Activated naive CD4-positive, alpha-beta T cell treated with anti-CD3 and anti-CD28 coated beads for 36 hours (primary cell): Measurements from ENCODE around the gene EMILIN2. TPM values are rescaled to one million over a fixed set of nuclear protein-coding genes. Genes with fewer than 3 reads are reported as not detected.

Experiments
- CTCF ChIA-PET: fragments of 350-600 bp; sonication (Branson Sonifier 250); formaldehyde crosslinking; loops from one replicate; lab custom pipeline; 2021; ENCODE audit warnings: antibody characterized with exemption; lab: Charles Lee
- DNase-seq: peaks from one replicate; pipeline ENCODE4 v3.0.0-alpha.2; 2020
- H3K27ac Mint-ChIP-seq: one replicate; pipeline ENCODE4 v1.8.0; 2021; ENCODE audit warnings: mild to moderate bottlenecking, mixed read lengths
- H3K27me3 Mint-ChIP-seq: one replicate; pipeline ENCODE4 v1.8.0; 2021; ENCODE audit warnings: low read depth, mixed read lengths
- H3K36me3 Mint-ChIP-seq: one replicate; pipeline ENCODE4 v1.8.0; 2021; ENCODE audit warnings: low read depth, mixed read lengths
- H3K4me1 Mint-ChIP-seq: one replicate; pipeline ENCODE4 v1.8.0; 2021; ENCODE audit warnings: low read depth, mixed read lengths
- H3K4me3 Mint-ChIP-seq: one replicate; pipeline ENCODE4 v1.8.0; 2021; ENCODE audit warnings: mild to moderate bottlenecking, moderate library complexity, mixed read lengths
- H3K9me3 Mint-ChIP-seq: one replicate; pipeline ENCODE4 v1.8.0; 2021; ENCODE audit warnings: mixed read lengths
- intact Hi-C: fragments of 100-400 bp; cut with micrococcal nuclease; formaldehyde crosslinking; loops from one replicate; pipeline ENCODE4 v1.15.1; 2023
- total RNA-seq, 2 experiments: library from RNA; stranded (reverse); gene quantifications; one replicate each; pipeline ENCODE4 v1.2.3, GENCODE V29; 2021

EMILIN2 gene
- total RNA-seq, 2 experiments from 2014 or later, result 12.2 to 13.2 TPM

DNA sequence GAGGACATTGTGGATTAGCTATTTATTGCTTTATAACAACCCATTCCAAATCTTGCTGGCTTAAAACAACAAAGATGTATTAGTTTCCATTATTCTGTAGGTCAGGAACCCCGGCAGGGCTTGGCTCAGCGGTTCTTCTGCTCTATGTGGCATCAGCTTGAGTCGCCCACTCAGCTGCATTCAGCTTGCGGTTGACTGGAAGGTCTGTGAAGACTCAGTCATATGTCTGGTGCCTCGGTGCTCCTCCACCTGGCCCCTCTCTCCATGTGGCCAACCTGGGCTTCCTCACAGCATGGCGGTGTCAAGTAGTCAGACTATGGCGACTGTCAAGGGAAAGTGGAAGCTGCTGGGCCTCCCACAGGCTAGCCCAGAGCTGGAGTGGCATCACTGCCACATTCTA lies 48.6 kb downstream of the EMILIN2 start:
- intact Hi-C loops, result no loop called here
- H3K27ac Mint-ChIP-seq, result no peak overlapping the region
- H3K4me3 Mint-ChIP-seq, result no peak overlapping the region
- peaks cover 3% of the 10 kb centered on the region for H3K36me3 Mint-ChIP-seq
- DNase-seq, result no peak
- CTCF ChIA-PET, result interaction anchor here (1.1 to 1.7 kb wide), 3 partner anchors 10 to 13 kb away, joined by 3 read pairs; no protein-coding TSS in a partner anchor
- H3K4me1 Mint-ChIP-seq, result peaks cover 32% of the 10 kb centered on the region
- H3K9me3 Mint-ChIP-seq, result peaks cover 7% of the 10 kb centered on the region
- H3K27me3 Mint-ChIP-seq, result no peaks in the 10 kb centered on the region

DNA sequence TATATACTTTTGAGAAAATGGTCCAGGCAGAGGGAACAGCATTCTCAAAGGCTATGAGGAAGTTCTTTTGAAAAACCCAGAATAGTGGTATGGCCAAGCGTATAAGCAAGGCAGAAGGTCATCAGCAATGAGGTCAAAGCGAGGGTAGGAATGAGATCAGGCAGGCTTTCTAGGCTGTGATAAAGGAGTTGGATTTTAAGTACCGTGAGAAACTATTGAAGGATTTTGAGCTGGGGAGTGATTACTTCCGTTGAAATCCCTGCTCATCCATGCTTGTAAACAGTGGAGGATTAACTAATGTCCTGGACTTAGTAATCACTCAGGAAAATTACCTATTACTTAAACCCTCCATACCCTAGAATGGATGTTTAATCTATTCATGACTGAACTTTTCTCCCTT lies 50.2 kb downstream of the EMILIN2 start:
- no peaks in the 10 kb centered on the region for H3K27me3 Mint-ChIP-seq
- no peak for DNase-seq
- intact Hi-C loops, result no loop called here
- H3K9me3 Mint-ChIP-seq, result peaks cover 7% of the 10 kb centered on the region
- H3K4me3 Mint-ChIP-seq, result no peak overlapping the region
- peaks cover 16% of the 10 kb centered on the region for H3K4me1 Mint-ChIP-seq
- no peak overlapping the region for H3K27ac Mint-ChIP-seq
- CTCF ChIA-PET, result no interaction called here
- H3K36me3 Mint-ChIP-seq, result peaks cover 3% of the 10 kb centered on the region

DNA sequence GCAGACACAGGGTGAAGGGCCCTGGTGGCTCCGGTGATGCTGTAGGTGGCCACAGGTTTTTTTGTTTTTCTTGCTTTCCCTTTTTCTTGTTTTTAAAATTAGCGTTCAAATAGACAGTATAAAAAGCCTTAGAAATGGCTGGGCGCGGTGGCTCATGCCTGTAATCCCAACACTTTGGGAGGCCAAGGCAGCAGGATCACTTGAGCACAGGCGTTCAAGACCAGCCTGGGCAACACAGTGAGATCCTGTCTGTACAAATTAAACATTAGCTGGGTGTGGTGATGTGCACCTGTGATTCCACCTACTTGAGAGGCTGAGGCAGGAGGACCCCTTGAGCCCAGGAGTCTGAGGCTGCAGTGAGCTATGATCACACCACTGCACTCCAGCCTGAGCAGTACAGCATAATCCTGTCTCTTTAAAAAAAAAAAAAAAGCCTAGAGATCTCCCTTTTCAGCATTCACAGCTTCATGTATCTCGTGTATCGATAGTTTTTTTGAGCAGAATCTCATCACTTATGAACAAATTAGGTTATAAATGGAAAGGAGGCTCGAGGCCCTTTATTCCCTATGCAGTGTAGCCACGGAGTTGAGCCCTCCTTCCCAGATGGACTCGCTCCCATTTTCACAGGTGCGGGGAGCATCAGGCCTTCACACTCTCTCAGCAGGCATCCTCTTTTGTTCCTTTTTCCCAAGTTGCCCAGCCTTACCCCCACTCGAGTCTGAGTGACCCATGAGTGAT lies 50.8 kb downstream of the EMILIN2 start:
- H3K36me3 Mint-ChIP-seq, result peaks cover 3% of the 10 kb centered on the region
- no peak for DNase-seq
- H3K4me3 Mint-ChIP-seq, result no peak overlapping the region
- intact Hi-C loops, result no loop called here
- H3K4me1 Mint-ChIP-seq, result peaks cover 13% of the 10 kb centered on the region
- CTCF ChIA-PET, result no interaction called here
- H3K27ac Mint-ChIP-seq, result no peak overlapping the region
- H3K9me3 Mint-ChIP-seq, result peaks cover 7% of the 10 kb centered on the region
- H3K27me3 Mint-ChIP-seq, result no peaks in the 10 kb centered on the region

DNA sequence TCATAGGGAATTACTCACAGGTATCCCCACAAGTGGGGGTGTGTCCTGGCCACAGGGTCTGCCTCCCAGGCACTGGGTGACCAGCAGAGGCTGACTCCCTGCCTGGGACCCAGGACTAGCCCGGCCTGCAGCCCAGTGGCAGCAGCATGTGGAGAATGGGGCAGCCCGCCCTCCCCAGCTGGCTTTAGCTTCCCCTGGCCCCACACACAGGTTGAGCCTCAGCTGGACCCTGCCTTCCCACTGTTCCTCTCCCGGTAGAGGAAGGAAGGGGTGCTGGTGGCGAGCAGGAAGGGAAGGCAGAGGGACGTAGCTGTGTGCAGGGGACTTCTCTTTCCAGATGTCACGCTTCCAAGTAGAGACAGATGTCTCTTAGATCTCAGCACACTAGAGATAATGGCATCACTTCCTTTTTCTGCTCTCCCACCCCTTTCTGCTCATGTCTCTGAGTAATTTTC lies 51.4 kb downstream of the EMILIN2 start:
- H3K4me3 Mint-ChIP-seq, result no peak overlapping the region
- H3K9me3 Mint-ChIP-seq, result peaks cover 7% of the 10 kb centered on the region
- no peak for DNase-seq
- CTCF ChIA-PET, result interaction anchor here (1.2 kb wide), 1 partner anchor 96 kb away, joined by 3 read pairs; no protein-coding TSS in a partner anchor
- no peaks in the 10 kb centered on the region for H3K27me3 Mint-ChIP-seq
- no peak overlapping the region for H3K27ac Mint-ChIP-seq
- intact Hi-C loops, result no loop called here
- H3K4me1 Mint-ChIP-seq, result peaks cover 9% of the 10 kb centered on the region
- H3K36me3 Mint-ChIP-seq, result peaks cover 3% of the 10 kb centered on the region

DNA sequence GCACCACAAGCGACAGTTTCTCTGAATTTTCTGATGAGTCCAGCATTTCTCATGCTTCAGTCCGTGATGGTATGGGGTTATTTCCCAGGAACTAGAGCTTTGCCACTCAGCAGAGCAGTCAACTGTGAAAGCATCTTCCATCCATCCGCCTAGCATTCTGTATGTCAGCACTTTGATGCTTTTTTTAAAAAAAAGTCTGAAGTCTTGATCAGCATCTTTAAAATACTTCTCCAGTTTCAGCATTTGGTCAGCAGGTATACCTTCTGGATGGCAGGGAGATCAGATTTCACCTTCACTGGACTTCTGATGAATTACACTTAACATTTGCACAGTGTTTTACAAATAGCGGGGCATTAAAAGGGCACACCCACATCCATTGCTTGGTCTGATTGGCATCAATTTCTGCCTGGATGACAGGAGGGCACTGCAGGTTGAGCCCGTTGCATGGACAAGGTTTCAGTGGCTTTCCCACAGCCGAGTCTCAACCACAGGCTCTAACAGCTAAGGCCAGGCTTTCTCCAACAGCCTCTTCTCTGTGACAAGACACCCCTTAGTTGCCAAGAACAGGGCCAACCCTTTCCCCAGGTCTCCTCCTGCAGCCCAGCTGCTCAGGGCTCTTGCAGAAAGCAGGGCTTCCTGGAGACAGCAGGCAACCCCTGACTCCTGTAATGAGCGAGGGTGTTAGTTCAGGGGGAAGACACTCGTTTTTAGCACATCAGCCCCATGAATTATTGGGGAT lies 54.0 kb downstream of the EMILIN2 start:
- intact Hi-C loops, result no loop called here
- Mint-ChIP-seq H3K27me3 (no peaks in the 10 kb centered on the region), H3K4me3 (no peak overlapping the region), H3K9me3 (no peaks in the 10 kb centered on the region), H3K27ac (no peak overlapping the region), H3K4me1 (peaks cover 9% of the 10 kb centered on the region), H3K36me3 (no peaks in the 10 kb centered on the region)
- no peak for DNase-seq
- CTCF ChIA-PET, result interaction anchor here (1.4 kb wide), 1 partner anchor 17 kb away, joined by 3 read pairs; no protein-coding TSS in a partner anchor

DNA sequence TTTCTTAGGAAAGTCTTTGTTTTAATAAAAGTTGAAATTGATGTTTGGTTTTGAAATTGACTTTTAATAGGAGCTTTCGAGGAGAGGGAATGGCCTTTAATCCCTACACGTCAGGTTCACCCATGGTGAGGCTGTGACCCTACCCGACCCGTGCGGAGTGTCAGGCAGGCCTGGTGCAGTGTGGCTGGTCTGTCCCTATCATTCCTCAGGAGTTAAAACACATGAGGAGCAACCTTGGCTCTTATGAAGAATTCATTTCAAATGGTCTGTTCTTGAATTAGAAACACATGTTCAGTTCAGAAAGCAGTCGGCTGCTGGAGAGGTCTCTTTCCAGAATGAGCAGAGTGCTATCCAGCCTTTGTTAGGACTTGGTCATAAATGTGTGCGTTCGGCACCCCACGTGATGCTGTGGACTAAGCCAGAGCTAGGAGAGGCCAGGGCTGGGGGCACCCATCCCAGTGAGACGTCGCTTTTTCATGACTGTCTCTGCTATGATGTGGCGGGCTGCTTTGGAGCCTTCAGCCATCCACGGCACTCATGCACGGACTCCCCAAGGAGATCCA lies 54.7 kb downstream of the EMILIN2 start:
- CTCF ChIA-PET, result no interaction called here
- H3K4me3 Mint-ChIP-seq, result no peak overlapping the region
- H3K36me3 Mint-ChIP-seq, result no peaks in the 10 kb centered on the region

DNA sequence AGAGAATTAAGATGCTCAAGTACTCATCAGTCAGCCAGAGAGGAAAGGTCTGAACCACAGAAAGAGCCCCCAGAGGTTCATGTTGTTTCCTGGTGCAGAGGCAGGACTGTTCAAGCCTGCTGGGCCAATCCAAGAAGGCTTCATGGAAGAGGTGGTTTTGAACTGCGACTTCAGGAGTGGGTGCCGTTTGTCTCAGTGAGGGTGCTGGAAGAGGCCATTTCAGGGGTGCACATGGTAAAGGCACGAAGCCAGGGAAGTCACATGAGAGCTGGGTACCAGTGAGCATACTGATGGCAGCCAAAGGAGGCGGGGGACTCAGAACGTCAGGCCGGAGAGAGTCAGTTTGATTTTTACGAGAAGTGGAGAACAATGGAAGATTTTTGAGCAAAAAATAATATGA lies 55.5 kb downstream of the EMILIN2 start:
- Mint-ChIP-seq H3K27me3 (no peaks in the 10 kb centered on the region), H3K4me1 (peaks cover 12% of the 10 kb centered on the region), H3K9me3 (no peaks in the 10 kb centered on the region), H3K27ac (no peak overlapping the region), H3K36me3 (no peaks in the 10 kb centered on the region), H3K4me3 (no peak overlapping the region)
- intact Hi-C loops, result no loop called here
- CTCF ChIA-PET, result no interaction called here
- DNase-seq, result no peak

More for the DNA sequence above, 54.7 kb downstream of the EMILIN2 start:
- no peaks in the 10 kb centered on the region for H3K27me3 Mint-ChIP-seq
- no peak for DNase-seq
- peaks cover 9% of the 10 kb centered on the region for H3K4me1 Mint-ChIP-seq
- no peak overlapping the region for H3K27ac Mint-ChIP-seq
- intact Hi-C loops, result no loop called here
- no peaks in the 10 kb centered on the region for H3K9me3 Mint-ChIP-seq

DNA sequence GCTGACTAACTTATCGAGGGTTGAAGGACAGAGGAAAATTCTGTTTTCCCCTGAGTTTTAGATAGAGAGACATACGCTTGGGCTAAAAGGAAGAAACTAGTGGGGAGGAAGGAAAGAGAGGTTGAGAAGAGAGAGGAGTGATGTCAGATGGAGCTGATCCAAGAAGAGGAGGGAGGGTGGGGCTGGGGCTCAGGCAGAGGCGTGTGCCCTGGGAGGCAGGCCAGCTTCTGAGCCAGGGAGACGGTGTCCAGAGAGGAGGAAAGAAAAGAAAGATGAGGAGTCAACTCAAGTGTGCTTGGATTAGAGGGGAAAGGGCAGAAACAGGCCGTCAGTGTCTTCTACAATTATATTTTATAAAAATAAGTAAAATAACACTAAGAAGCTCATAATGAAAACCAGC lies 56.2 kb downstream of the EMILIN2 start:
- no peak overlapping the region for H3K4me3 Mint-ChIP-seq
- intact Hi-C loops, result no loop called here
- no peaks in the 10 kb centered on the region for H3K9me3 Mint-ChIP-seq
- no peaks in the 10 kb centered on the region for H3K27me3 Mint-ChIP-seq
- no peak for DNase-seq
- H3K4me1 Mint-ChIP-seq, result peaks cover 12% of the 10 kb centered on the region
- no peak overlapping the region for H3K27ac Mint-ChIP-seq
- no peaks in the 10 kb centered on the region for H3K36me3 Mint-ChIP-seq
- CTCF ChIA-PET, result interaction anchor here (0.8 kb wide), 1 partner anchor 226 kb away, joined by 4 read pairs; no protein-coding TSS in a partner anchor

DNA sequence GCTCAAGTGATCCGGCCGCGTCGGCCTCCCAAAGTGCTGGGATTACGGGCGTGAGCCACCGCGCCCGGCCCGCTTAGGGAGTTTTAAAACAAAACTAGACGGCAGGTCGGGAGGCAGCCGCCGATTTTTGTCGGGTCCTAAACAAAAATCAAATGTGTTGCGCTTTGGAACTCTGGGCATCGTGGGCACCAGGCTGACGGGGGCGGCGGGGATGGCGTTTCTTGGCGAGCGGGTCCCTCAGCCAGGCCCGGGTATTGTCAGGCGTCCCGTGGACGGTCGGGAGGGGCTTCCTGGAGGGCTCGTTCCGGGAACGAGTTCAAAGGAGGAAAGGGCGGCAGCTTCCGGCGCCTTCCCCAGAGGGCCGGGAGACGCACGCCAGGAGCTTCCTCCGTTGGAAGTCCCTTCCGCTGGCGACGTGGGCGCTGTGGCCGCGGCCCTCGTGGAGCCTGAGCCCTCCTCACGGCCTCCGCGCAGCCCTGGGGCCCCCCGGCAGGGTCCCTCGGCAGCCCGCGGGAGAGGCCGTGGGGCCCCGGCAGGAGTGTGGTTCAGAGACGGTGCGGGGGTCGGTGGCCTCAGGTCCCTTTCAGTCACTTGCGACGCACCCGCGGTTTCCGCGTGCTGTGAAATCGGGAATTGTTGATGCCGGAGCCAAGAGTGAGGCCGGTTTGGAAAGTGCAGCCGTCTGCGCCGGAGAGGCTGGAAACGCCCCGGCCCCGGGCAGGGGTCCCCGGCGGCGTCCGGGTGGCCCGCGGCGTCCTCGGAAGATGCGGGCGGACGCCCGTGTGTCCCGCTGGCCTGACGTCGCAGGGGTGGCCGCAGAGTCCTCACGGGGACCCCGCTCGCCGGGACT lies 59.3 kb downstream of the EMILIN2 start:
- Mint-ChIP-seq H3K4me1 (peaks cover 12% of the 10 kb centered on the region), H3K27me3 (no peaks in the 10 kb centered on the region), H3K4me3 (peak overlapping the region; percentile 81), H3K36me3 (peaks cover 7% of the 10 kb centered on the region), H3K9me3 (no peaks in the 10 kb centered on the region), H3K27ac (peak overlapping the region; percentile 84)
- intact Hi-C loops, result loop anchor here (1.0 to 5.0 kb wide), 4 partner anchors 23 to 335 kb away; partner anchors contain the start of genes METTL4, NDC80 and SMCHD1
- DNase-seq, result peak; percentile 72
- CTCF ChIA-PET, result interaction anchor here (0.6 to 0.7 kb wide), 2 partner anchors 158 to 481 kb away, joined by 3 to 4 read pairs; no protein-coding TSS in a partner anchor

DNA sequence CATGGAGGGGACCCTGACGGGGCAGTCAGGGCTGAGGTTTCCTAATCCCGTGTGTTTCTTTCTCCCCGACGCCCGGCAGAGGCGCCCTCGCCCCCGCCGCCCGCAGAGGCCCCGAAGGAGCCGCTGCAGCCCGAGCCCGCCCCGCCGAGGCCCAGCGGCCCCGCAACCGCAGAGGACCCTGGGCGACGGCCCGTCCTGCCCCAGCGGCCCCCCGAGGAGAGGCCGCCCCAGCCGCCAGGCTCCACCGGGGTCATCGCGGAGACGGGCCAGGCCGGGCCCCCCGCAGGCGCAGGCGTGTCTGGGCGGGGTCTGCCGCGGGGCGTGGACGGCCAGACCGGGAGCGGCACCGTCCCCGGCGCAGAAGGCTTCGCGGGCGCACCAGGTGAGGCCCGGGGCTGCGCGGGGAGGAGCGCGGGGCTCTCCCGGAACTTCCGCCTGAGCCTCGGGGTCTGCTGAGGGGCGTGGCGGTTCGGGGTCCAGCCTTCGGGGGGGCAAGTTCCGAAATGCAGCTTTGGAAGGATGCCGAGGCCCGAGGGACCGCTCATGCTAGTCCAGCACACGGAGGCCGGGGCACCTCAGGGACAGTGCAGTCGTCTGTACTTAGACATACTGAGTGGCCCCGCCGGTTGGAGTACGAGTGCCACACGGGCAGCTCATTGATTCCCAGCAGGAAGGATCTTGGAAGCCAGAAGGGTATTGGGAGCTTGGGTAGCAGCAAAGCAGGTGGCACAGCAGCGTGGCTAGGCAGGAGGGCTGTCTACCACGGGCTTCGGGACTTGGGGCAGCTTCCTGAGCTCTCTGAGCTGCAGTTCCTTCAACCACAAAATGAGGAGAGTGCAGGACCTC lies 60.1 kb downstream of the EMILIN2 start:
- peak overlapping the region; percentile 33 for H3K27ac Mint-ChIP-seq
- CTCF ChIA-PET, result interaction anchor here (0.6 to 1.4 kb wide), 3 partner anchors 9 to 679 kb away, joined by 3 to 5 read pairs (median 3); no protein-coding TSS in a partner anchor

More for the DNA sequence above, 60.1 kb downstream of the EMILIN2 start:
- H3K27me3 Mint-ChIP-seq, result no peaks in the 10 kb centered on the region
- H3K4me3 Mint-ChIP-seq, result peak overlapping the region; percentile 81
- intact Hi-C loops, result loop anchor here (1.0 to 5.0 kb wide), 6 partner anchors 24 to 340 kb away; partner anchors contain the start of genes EMILIN2, METTL4, MYL12A and NDC80
- H3K9me3 Mint-ChIP-seq, result no peaks in the 10 kb centered on the region
- DNase-seq, result peak; percentile 51
- H3K4me1 Mint-ChIP-seq, result peaks cover 12% of the 10 kb centered on the region
- peaks cover 8% of the 10 kb centered on the region for H3K36me3 Mint-ChIP-seq
